H1 (cell line): ENCODE results near the gene PCDHGB6. TPM values are rescaled to one million over a fixed set of nuclear protein-coding genes. Genes with fewer than 3 reads are reported as not detected.

Experiments
- ATF2 ChIP-seq: IDR thresholded peaks from 2 replicates; pipeline ENCODE4 v1.6.1; 2012; ENCODE audit warnings: low read length, inconsistent platforms
- ATF3 ChIP-seq: IDR thresholded peaks from 2 replicates; pipeline ENCODE4 v1.6.1; 2011; ENCODE audit warnings: low read depth, mild to moderate bottlenecking, low read length; ENCODE audit not compliant: insufficient read depth
- BRCA1 ChIP-seq: IDR thresholded peaks from 2 replicates; pipeline ENCODE4 v1.6.1; 2012; ENCODE audit warnings: low read depth, low read length, improper control_type of control experiment
- CHD1 ChIP-seq: IDR thresholded peaks from 2 replicates; pipeline ENCODE4 v1.6.1; 2012; ENCODE audit warnings: low read depth, low read length, improper control_type of control experiment
- NANOG ChIP-seq: IDR thresholded peaks from 2 replicates; pipeline ENCODE4 v1.6.1; 2011; ENCODE audit warnings: low read length, low read depth, mild to moderate bottlenecking, inconsistent platforms; ENCODE audit not compliant: insufficient read depth, poor library complexity, severe bottlenecking
- polyA plus RNA-seq, 7 experiments: library from polyadenylated mRNA; depleted of rRNA in 3 of 7; stranded (reverse) in 5 of 7; unstranded in 2 of 7; fragments of >200 nt in 5 of 7; fragments of 200-250 nt in 2 of 7; gene quantifications; 1 replicate in 5 of 7; 2 replicates in 1 of 7; 4 replicates in 1 of 7; pipeline versions ENCODE4 v1.2.1 to v1.2.3, GENCODE V29; 2011 to 2013; ENCODE audit warnings: missing spikeins in 2 of 7, mixed read lengths in 2 of 7
- total RNA-seq: library from RNA; stranded (reverse); fragmentation: NEBNext Ultra II Directional; extraction: Animal tissue kit (Norgen Biotek cat#: 25700); gene quantifications from 2 replicates; pipeline ENCODE4 v1.2.1, GENCODE V29; 2021
- TF ChIP-seq, protein P1 (sequence below): fragments of 300-600 bp; sonication (generic); IDR thresholded peaks from 2 replicates; pipeline ENCODE4 v1.7.1; 2012; ENCODE audit warnings: low read length, moderate library complexity, mild to moderate bottlenecking, inconsistent platforms; ENCODE audit not compliant: insufficient replicate concordance

PCDHGB6 gene
- total and polyA plus RNA-seq, 2 of the 8 experiments (the other 6 are each of a cell fraction or from before 2014, with no cell fraction given), result 3.4 to 4.1 TPM

DNA sequence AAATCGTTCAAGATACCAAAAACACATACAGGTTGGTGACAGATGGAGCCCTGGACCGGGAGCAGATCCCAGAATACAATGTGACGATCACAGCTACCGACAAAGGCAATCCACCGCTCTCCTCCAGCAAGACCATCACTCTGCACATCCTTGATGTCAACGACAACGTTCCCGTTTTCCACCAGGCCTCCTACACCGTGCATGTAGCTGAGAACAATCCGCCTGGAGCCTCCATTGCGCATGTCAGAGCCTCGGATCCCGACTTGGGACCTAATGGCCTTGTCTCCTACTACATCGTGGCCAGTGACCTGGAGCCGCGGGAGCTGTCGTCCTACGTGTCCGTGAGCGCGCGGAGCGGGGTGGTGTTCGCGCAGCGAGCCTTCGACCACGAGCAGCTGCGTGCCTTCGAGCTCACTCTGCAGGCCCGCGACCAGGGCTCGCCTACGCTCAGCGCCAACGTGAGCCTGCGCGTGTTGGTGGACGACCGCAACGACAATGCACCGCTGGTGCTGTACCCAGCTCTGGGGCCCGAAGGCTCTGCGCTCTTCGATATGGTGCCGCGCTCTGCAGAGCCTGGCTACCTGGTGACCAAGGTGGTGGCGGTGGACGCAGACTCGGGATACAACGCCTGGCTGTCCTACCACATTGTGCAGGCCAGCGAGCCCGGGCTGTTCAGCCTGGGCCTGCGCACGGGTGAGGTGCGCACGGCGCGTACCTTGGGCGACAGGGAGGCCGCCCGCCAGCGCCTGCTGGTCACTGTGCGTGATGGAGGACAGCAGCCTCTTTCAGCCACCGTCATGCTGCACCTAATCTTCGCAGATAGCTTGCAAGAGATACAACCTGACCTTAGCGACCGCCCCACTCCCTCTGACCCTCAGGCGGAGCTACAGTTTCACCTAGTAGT lies 36.0 kb upstream of the PCDHGB6 start (continued):
- TF ChIP-seq, protein P1, sequence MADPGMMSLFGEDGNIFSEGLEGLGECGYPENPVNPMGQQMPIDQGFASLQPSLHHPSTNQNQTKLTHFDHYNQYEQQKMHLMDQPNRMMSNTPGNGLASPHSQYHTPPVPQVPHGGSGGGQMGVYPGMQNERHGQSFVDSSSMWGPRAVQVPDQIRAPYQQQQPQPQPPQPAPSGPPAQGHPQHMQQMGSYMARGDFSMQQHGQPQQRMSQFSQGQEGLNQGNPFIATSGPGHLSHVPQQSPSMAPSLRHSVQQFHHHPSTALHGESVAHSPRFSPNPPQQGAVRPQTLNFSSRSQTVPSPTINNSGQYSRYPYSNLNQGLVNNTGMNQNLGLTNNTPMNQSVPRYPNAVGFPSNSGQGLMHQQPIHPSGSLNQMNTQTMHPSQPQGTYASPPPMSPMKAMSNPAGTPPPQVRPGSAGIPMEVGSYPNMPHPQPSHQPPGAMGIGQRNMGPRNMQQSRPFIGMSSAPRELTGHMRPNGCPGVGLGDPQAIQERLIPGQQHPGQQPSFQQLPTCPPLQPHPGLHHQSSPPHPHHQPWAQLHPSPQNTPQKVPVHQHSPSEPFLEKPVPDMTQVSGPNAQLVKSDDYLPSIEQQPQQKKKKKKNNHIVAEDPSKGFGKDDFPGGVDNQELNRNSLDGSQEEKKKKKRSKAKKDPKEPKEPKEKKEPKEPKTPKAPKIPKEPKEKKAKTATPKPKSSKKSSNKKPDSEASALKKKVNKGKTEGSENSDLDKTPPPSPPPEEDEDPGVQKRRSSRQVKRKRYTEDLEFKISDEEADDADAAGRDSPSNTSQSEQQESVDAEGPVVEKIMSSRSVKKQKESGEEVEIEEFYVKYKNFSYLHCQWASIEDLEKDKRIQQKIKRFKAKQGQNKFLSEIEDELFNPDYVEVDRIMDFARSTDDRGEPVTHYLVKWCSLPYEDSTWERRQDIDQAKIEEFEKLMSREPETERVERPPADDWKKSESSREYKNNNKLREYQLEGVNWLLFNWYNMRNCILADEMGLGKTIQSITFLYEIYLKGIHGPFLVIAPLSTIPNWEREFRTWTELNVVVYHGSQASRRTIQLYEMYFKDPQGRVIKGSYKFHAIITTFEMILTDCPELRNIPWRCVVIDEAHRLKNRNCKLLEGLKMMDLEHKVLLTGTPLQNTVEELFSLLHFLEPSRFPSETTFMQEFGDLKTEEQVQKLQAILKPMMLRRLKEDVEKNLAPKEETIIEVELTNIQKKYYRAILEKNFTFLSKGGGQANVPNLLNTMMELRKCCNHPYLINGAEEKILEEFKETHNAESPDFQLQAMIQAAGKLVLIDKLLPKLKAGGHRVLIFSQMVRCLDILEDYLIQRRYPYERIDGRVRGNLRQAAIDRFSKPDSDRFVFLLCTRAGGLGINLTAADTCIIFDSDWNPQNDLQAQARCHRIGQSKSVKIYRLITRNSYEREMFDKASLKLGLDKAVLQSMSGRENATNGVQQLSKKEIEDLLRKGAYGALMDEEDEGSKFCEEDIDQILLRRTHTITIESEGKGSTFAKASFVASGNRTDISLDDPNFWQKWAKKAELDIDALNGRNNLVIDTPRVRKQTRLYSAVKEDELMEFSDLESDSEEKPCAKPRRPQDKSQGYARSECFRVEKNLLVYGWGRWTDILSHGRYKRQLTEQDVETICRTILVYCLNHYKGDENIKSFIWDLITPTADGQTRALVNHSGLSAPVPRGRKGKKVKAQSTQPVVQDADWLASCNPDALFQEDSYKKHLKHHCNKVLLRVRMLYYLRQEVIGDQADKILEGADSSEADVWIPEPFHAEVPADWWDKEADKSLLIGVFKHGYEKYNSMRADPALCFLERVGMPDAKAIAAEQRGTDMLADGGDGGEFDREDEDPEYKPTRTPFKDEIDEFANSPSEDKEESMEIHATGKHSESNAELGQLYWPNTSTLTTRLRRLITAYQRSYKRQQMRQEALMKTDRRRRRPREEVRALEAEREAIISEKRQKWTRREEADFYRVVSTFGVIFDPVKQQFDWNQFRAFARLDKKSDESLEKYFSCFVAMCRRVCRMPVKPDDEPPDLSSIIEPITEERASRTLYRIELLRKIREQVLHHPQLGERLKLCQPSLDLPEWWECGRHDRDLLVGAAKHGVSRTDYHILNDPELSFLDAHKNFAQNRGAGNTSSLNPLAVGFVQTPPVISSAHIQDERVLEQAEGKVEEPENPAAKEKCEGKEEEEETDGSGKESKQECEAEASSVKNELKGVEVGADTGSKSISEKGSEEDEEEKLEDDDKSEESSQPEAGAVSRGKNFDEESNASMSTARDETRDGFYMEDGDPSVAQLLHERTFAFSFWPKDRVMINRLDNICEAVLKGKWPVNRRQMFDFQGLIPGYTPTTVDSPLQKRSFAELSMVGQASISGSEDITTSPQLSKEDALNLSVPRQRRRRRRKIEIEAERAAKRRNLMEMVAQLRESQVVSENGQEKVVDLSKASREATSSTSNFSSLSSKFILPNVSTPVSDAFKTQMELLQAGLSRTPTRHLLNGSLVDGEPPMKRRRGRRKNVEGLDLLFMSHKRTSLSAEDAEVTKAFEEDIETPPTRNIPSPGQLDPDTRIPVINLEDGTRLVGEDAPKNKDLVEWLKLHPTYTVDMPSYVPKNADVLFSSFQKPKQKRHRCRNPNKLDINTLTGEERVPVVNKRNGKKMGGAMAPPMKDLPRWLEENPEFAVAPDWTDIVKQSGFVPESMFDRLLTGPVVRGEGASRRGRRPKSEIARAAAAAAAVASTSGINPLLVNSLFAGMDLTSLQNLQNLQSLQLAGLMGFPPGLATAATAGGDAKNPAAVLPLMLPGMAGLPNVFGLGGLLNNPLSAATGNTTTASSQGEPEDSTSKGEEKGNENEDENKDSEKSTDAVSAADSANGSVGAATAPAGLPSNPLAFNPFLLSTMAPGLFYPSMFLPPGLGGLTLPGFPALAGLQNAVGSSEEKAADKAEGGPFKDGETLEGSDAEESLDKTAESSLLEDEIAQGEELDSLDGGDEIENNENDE, result no peak
- TF ChIP-seq ATF2, result no peak
- TF ChIP-seq ATF3, result no peak
- no peak for TF ChIP-seq BRCA1
- no peak for TF ChIP-seq CHD1
- TF ChIP-seq NANOG, result no peak
